SHP77 treated with DMSO at 0.1 percent for 48 hours (cell line): Measurements from ENCODE around the gene STK33.

Experiments used
- DNase-seq: peaks from one replicate; lab custom pipeline; 2025; lab: John Stamatoyannopoulos, UW

The STK33 gene

GRCh38 chr11:8426076-8426475 lies 168.0 kb downstream of the STK33 start:
- no peak for DNase-seq

DNA sequence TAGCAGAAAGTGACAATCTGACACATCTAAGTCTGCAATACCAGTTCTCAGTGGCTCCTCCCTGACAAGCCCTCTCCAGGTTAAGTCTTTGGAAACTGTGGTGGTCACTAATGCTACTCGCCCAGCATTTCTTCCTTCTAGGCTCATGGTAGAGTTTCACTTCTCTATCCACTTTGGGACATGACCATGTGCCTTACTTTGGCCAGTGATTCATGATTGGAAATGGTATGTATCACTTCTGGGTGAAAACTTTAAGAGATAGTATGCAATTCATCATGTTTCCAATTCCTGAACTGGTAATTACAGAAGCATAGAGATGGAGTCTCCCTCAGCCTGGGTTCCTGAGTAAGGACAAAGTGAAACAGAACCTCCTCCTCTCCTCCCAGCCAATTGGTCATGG lies 178.8 kb downstream of the STK33 start:
- no peak for DNase-seq

GRCh38 chr11:8408151-8408941 lies 185.7 kb downstream of the STK33 start:
- no peak for DNase-seq

DNA sequence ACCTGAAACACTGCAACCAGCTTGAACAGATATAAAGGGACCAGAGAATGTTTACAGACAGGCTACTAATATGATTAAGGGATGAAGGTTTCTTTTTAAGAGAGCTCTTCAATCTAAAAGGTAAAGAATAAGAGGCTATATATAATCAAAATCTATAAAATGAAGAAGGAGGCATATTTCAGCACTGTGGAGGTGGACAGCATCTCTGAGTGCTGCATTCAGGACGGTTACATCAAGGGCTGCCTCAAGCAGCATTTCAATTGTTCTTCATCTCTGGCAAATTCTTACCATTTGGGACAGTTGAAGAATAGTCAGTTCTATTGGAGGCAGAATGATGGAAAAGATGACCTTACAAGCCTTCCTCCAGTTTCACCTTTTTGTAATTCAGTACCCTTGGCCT lies 190.7 kb downstream of the STK33 start:
- DNase-seq = no peak

DNA sequence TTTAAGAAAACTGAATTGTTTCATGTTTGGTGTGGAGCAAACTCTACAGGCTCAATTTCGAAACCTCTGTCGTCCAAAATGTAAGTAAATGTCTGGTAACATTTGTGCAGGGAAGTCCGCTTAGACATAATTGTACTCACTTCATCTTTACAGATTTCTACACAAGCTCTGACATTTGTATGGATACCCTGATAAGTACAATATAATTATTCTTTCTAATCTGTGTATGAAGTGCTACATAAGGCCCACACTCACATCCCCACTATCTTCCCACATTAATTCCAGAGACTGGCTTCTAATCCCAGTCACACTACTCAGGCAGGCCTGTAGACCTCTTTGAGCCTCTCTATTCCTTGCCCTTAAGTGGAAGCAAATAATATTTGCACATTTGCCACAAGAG lies 201.1 kb downstream of the STK33 start:
- DNase-seq = no peak

GRCh38 chr11:8392166-8392565 lies 201.9 kb downstream of the STK33 start:
- no peak for DNase-seq

DNA sequence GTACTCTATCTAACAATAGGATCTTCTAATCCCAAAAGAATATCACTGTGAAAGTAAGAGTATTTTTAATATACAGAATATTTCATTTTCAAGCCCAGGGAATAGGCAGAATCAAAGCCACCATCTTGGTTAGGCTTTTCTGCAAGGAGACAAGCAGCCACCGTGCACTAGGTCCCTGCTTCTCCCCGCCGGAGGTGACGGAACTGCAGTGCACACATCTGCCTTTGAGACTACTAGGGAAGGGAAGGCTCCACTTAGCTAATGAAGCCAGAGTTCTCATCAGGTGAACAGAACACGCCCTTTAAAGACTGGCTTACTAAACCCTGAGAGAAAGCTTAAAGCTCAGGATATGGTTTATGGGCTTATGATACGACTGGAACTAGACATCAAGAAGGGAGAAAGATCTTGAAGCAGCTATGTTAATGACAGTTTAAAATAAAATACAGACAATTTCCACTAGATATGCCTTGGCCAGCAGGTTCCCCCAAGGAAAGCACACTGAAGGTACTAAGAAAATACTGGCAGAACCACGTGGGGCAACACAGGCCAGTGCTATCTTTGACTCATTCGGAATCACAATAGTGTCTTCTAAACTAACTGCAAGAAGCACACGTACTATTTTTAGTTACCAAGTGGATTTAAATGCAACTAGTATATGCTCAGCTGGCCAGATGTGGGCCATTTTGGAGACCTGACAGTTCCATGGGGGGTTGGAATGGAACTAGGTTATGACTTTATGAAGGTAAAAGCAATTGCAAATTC lies 203.0 kb downstream of the STK33 start:
- no peak for DNase-seq

DNA sequence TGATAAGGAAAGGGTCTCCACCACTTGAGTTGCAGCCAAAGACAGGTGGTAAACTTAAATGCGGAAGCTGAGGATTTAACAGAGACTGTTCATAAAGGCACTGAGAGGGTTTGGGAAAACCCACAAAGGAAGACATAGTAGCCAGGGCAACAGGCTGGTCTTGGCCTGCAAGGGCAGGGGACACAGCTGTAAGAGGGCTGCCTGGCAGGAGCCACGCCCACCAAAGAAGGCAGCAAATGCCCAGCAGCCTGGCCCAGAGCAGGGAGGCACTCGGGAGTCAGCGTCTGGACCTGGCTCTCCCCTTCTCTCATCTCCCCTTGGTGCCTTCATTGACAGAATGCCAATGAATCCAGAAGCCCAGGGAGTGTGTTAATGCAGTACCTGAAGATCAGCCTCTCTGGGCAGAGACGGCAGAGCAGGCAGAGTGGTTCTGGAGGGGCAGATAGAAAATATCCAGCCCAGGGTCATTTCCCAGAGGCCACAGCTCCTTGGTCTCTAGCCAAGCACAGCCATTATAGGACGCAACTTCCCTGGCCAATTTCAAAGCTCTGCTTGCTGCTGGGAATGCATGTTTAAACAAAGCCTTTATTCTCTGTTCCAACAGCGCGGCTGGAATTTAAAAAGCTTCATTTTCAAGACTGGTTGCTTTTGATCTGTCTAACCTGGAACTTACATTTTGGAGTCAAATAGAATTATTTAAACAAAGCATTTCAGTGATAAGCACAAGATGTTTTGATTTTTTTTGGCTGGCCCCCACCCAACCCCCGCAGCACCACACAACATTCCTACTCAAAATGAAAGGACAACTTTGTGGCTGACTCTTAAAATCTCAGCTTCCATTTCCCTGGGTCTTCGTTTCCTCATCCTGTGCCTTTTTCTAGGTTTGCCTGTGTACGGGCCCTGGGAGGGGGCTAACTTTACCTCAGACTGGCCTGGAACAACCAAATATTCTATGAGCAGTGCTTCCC lies 204.7 kb downstream of the STK33 start:
- DNase-seq = no peak

DNA sequence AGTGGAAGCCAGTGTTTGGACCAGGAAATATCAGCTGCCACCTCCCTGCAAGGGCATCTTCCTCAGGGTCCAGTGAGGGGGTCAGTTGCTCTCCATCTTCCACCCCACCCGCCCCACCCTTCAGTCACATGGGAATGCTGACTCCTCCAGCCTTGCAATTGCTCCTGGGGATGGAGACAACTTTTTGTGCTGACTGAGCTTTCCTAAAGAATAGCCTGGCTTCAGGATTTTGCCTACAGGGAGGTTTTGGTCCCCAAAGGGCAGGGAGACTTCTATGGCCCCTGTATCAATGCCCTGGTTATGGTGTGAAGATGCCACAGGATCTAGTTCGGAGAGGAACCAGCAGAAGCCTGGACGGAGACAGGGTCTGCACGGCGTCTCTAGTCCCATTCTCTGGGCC lies 206.3 kb downstream of the STK33 start:
- DNase-seq = no peak

DNA sequence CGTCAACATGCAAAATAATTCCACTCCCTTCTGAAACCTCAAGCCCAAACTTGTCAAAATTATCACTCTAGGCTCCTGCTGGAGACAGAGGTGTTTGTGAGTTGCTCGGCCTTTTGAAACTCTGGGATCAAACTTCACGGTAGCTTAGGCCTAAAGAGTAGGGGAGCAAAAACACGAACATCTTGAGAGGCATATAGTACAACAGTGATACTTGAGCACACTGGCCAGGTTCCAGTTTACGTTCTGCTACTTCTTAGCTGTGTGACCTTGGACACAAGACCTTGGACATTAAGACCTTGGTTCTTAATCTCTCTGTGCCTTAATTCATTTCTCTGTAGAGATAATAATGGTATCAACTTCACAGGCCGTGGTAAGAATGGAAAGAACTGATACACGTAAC lies 206.9 kb downstream of the STK33 start:
- DNase-seq = no peak

DNA sequence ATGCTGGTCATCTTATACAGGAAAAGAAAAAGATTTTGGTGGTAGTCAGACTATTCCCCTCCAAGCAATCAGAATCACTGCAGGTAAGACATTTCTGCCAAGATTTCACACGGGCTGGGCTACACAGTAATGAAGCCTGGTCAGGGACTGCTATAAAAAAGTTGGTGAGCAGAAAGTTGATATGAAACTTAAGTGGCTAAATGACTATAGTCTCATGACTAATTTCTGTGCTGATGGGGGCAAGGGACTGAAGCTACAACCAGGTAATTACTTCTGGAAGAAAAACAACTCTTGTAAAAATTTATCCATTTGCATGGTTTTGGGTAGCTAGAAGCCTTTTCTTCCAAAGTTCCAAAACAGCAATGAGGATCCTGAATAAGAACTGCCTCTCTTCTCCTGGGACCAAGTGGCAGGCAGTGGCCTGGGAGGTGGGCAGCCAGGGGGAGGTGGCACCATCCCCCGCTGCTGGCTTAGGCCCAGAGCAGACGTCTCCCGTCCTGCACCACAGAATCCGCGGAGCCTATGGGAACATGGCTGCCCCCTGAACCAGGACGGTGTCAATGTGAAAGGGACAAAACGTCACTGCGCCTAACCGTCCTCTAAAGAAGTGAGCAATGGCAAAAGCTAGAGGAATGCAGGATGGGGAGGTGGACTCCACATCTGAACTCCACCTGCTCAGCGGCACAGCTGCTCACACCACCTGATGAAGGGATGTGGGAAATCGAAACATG lies 207.7 kb downstream of the STK33 start:
- no peak for DNase-seq

DNA sequence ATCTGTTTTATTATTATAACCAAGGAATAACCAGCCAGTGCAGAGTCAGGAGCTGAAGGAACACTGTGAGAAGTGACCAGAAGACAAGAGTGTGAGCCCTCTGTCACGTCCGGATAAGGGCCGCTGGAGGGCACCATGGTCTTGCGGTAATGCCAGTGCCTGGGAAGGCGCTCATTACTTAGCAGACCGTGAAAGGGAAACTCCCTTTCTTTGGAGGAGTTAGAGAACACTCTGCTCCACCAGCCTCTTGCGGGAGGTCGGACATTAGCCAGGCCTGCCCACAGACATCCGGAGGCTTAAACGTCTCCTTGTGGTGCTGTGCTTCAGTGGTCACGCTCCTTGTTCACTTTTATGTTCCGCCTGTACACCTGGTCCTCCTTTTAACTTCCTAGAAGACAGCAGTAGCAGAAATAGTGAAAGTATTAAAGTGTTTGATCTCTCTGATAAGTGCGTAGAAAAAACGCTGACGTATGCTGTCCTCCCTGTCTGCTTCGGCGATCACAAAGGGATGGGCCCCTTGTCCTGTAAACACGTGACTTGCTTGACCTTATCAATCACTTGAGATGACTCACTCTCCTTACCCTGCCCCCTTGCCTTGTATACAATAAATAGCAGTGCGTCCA lies 209.7 kb downstream of the STK33 start:
- no peak for DNase-seq

GRCh38 chr11:8383627-8384026 lies 210.4 kb downstream of the STK33 start:
- no peak for DNase-seq

GRCh38 chr11:8383227-8383626 lies 210.8 kb downstream of the STK33 start:
- DNase-seq = no peak

DNA sequence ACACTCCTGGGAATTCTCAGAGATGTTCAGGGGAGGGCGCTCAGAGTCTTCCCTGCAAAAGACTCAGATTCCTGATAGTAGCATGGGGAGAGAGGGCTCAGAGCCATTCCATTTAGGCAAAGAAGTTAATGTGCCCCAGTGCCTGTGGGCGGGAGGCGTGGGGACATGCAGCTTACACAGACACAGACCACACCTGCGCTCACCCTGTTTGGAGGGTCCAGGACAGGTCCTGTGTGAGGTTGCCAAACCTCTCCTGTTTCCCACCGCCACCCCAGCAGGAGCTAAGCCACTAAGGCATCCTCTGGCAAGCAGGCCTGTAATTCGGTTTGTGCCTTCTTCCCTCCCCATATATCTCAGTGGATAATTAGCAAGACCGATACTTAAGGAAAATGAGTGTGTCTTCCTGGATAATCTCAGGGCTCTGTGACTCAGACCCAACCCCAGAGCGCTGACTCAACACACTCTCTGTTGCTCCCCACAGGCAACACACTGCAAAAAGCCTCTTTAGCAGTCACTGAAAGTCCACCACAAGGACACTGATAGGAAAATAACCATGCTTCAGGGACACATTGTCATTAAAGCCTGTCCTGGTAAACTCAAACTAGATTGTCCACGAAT lies 211.5 kb downstream of the STK33 start:
- DNase-seq = no peak

- DNase-seq = no peak
Observed at GRCh38 chr11:8381871-8382396, 212.1 kb downstream of the STK33 start.

GRCh38 chr11:8381343-8381742 lies 212.7 kb downstream of the STK33 start:
- no peak for DNase-seq

GRCh38 chr11:8375932-8376331 lies 218.1 kb downstream of the STK33 start:
- no peak for DNase-seq

DNA sequence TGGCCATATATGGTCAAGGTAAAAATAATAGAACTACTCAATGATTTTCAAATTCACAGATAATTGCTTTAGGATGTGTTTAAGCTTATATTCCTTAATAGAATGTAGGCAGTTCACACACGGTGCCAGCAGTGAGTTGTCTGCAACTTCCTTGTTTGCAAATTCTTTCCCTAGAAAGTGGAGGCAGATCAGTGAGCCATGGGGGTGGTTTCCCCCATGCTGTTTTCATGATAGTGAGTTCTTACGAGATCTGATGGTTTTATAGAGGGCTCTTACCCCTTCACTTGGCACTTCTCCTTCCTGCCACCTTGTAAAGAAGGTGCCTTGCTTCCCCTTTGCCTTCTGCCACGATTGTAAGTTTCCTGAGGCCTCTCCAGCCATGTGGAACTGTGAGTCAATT lies 218.6 kb downstream of the STK33 start:
- no peak for DNase-seq

- no peak for DNase-seq
Observed at GRCh38 chr11:8374716-8375115, 219.3 kb downstream of the STK33 start.
